Esophagus squamous epithelium (tissue), 4 donors: ENCODE measurements around the gene MLLT10.

Experiments
- CTCF ChIP-seq, 6 experiments: fragments of 450-650 bp in 4 of 6; fragments of 200-600 bp in 2 of 6; sonication (generic) in 2 of 6; IDR thresholded peaks; one replicate each; pipeline ENCODE4 v1.5.1; 2016 to 2019; ENCODE audit warnings: antibody characterized with exemption in 6 of 6, mild to moderate bottlenecking in 4 of 6, moderate library complexity in 4 of 6
- POLR2A ChIP-seq, 4 donors: fragments of 450-650 bp; IDR thresholded peaks; one replicate each; pipeline ENCODE4 v1.6.1; 2017; ENCODE audit warnings: antibody characterized with exemption in 4 of 4, mild to moderate bottlenecking in 4 of 4, moderate library complexity in 3 of 4

GRCh38 chr10:21719502-21719901, 185.5 kb downstream of the MLLT10 start:
- TF ChIP-seq CTCF (IDR thresholded peaks at IDR 0.05) (no peak), POLR2A (IDR thresholded peaks at IDR 0.05) (no peak)
